ENCODE measurements around the gene EPB41L3. TPM values are rescaled to one million over a fixed set of nuclear protein-coding genes. Genes with fewer than 3 reads are reported as not detected.
A peak's percentile ranks its signal among the peaks of the same experiment; 100 is the strongest.

Gene EPB41L3
- total RNA-seq, 1 experiment from 2014 or later, result 16.1 TPM

GRCh38 chr18:5417342-5417741 is 126.5 kb downstream of the EPB41L3 start:
- Mint-ChIP-seq H3K9me3 (no peaks in the 10 kb centered on the region), H3K4me1 (peaks cover 18 to 28% of the 10 kb centered on the region in 2 experiments), H3K4me3 (no peak overlapping the region), H3K27ac (peak overlapping the region in 1 of 3 experiments; percentile 60; a peak in 1 of 7 replicates), H3K27me3 (ENCODE audit: low read depth) (no peaks in the 10 kb centered on the region), H3K36me3 (ENCODE audit: insufficient read depth in 1 of 3, low read depth in 3 of 3) (no peaks in the 10 kb centered on the region)
- Histone ChIP-seq H4K8ac (replicated peaks; ENCODE audit: insufficient read length, low read depth, low read length) (no peak overlapping the region), H3K9me3 (ENCODE audit: control insufficient read depth, low read depth, low read length) (no peaks in the 10 kb centered on the region), H3K4me1 (ENCODE audit: insufficient read depth, low read length) (no peaks in the 10 kb centered on the region), H2AK5ac (ENCODE audit: insufficient read length, low read length) (no peak overlapping the region), H2BK12ac (ENCODE audit: insufficient read length, low read depth, low read length) (no peak overlapping the region), H4K91ac (ENCODE audit: insufficient read length, low read depth, low read length) (no peak overlapping the region), H2BK15ac (ENCODE audit: low read depth, low read length) (no peak overlapping the region), H3K23me2 (ENCODE audit: insufficient read length, low read depth, low read length, poor library complexity, severe bottlenecking) (no peaks in the 10 kb centered on the region), H3K79me1 (ENCODE audit: insufficient read depth, low read depth, low read length, poor library complexity, severe bottlenecking) (no peaks in the 10 kb centered on the region), H4K20me1 (ENCODE audit: control insufficient read depth, insufficient read depth, insufficient read length) (no peaks in the 10 kb centered on the region), H2BK20ac (ENCODE audit: low read depth, low read length, poor library complexity, severe bottlenecking) (no peak overlapping the region), H3K27me3 (ENCODE audit: insufficient read depth, low read length) (no peaks in the 10 kb centered on the region), H2AFZ (ENCODE audit: low read length) (no peak overlapping the region), H3K9ac (ENCODE audit: extremely low read depth, insufficient read length, low read length) (no peak overlapping the region), H3K56ac (ENCODE audit: insufficient read length, low read depth, low read length) (no peak overlapping the region), H3T11ph (ENCODE audit: low read length) (no peak overlapping the region), H3K79me2 (ENCODE audit: insufficient read depth, low read length) (no peaks in the 10 kb centered on the region), H3K4me2 (ENCODE audit: insufficient read depth, insufficient read length, low read length) (no peak overlapping the region), H3K18ac (ENCODE audit: insufficient read length, low read depth, low read length) (no peak overlapping the region), H2BK5ac (ENCODE audit: insufficient read length, low read length) (no peak overlapping the region), H2BK120ac (ENCODE audit: low read depth, low read length, poor library complexity, severe bottlenecking) (no peak overlapping the region), H3K4ac (ENCODE audit: low read depth, low read length) (no peak overlapping the region), H3K23ac (ENCODE audit: insufficient read length, low read depth, low read length) (no peak overlapping the region), H4K5ac (ENCODE audit: insufficient read length, low read depth, low read length) (no peak overlapping the region), H3K14ac (ENCODE audit: insufficient read depth, low read length) (no peak overlapping the region), H3K27ac (ENCODE audit: insufficient read length, low read depth, low read length) (no peak overlapping the region)
- no peak for DNase-seq
- TF ChIP-seq, protein P1, sequence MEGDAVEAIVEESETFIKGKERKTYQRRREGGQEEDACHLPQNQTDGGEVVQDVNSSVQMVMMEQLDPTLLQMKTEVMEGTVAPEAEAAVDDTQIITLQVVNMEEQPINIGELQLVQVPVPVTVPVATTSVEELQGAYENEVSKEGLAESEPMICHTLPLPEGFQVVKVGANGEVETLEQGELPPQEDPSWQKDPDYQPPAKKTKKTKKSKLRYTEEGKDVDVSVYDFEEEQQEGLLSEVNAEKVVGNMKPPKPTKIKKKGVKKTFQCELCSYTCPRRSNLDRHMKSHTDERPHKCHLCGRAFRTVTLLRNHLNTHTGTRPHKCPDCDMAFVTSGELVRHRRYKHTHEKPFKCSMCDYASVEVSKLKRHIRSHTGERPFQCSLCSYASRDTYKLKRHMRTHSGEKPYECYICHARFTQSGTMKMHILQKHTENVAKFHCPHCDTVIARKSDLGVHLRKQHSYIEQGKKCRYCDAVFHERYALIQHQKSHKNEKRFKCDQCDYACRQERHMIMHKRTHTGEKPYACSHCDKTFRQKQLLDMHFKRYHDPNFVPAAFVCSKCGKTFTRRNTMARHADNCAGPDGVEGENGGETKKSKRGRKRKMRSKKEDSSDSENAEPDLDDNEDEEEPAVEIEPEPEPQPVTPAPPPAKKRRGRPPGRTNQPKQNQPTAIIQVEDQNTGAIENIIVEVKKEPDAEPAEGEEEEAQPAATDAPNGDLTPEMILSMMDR (conservative IDR thresholded peaks at IDR 0.05), result no peak
- WGBS (ENCODE audit: extremely low coverage, insufficient read length, low lambda C conversion rate), result no CpG with 5 or more reads among the region's 8 CpGs

Data from H9 (cell line).